Measurements from ENCODE around the gene LRRTM2. TPM values are rescaled to one million over a fixed set of nuclear protein-coding genes. Genes with fewer than 3 reads are reported as not detected.
A peak's percentile ranks its signal among the peaks of the same experiment; 100 is the strongest.

Gene LRRTM2
- polyA plus RNA-seq, 3 donors, result 0.02 TPM; not detected in 2

DNA sequence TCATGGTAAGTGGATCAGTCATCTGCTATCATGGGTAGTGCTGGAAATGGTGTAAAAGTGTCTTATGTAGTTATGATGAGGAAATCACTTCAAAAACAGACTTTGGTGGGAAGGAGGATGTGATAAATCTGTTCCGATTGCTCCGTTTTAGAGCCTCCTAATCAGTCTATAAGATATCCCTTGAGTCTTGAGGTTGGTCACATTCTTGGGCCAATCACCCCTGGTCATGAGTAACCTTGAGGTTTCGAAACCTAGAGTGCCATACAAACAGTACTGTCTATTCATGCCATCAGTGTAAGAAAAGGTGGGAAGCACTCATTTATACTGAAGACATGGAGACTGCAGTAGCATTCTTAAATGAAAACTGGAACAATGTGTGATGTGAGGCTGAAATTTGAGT lies 45.8 kb downstream of the LRRTM2 start:
- H3K27ac Mint-ChIP-seq, result no peak overlapping the region
- no peaks in the 10 kb centered on the region for H3K4me1 ChIP-seq (ENCODE audit: control insufficient read depth in 1 of 2, insufficient read depth in 2 of 2, low read length in 2 of 2)
- WGBS (ENCODE audit: insufficient coverage), result no CpG with 5 or more reads among the region's 3 CpGs
- no peaks in the 10 kb centered on the region for H3K4me1 Mint-ChIP-seq
- H3K27ac ChIP-seq (ENCODE audit: low read depth in 1 of 2, low read length in 2 of 2), result no peak overlapping the region
- H3K4me3 Mint-ChIP-seq, result no peak overlapping the region
- peaks cover 59 to 69% of the 10 kb centered on the region in 2 donors for H3K36me3 Mint-ChIP-seq
- H3K4me2 ChIP-seq (replicated peaks; ENCODE audit: extremely low read depth, low read length, poor library complexity, severe bottlenecking), result no peak overlapping the region
- peaks cover 46% of the 10 kb centered on the region for H4K20me1 ChIP-seq (ENCODE audit: insufficient read depth, low read length)
- no peak overlapping the region for H2AFZ ChIP-seq (ENCODE audit: insufficient read depth, low read depth, low read length, poor library complexity, severe bottlenecking)
- intact Hi-C loops (cut with micrococcal nuclease), result no loop called here
- TF ChIP-seq, protein P1, sequence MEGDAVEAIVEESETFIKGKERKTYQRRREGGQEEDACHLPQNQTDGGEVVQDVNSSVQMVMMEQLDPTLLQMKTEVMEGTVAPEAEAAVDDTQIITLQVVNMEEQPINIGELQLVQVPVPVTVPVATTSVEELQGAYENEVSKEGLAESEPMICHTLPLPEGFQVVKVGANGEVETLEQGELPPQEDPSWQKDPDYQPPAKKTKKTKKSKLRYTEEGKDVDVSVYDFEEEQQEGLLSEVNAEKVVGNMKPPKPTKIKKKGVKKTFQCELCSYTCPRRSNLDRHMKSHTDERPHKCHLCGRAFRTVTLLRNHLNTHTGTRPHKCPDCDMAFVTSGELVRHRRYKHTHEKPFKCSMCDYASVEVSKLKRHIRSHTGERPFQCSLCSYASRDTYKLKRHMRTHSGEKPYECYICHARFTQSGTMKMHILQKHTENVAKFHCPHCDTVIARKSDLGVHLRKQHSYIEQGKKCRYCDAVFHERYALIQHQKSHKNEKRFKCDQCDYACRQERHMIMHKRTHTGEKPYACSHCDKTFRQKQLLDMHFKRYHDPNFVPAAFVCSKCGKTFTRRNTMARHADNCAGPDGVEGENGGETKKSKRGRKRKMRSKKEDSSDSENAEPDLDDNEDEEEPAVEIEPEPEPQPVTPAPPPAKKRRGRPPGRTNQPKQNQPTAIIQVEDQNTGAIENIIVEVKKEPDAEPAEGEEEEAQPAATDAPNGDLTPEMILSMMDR (IDR thresholded peaks at IDR 0.05), result no peak
- no peak overlapping the region for H3K4me3 ChIP-seq (replicated peaks in 1 of 3; ENCODE audit: low read depth in 2 of 3, low read length in 3 of 3)
- DNase-seq, result no peak
- no peak overlapping the region for H3K9ac ChIP-seq (ENCODE audit: insufficient read depth, low read length, poor library complexity, severe bottlenecking)
- no peaks in the 10 kb centered on the region for H3K27me3 ChIP-seq (ENCODE audit: control insufficient read depth in 2 of 2, insufficient read depth in 2 of 2, low read length in 2 of 2)
- peaks cover 0 to 5% (median 0%) of the 10 kb centered on the region in 3 donors for H3K27me3 Mint-ChIP-seq (ENCODE audit: low read depth in 3 of 3)
- H3K9me3 Mint-ChIP-seq, result peaks cover 0 to 2% (median 0%) of the 10 kb centered on the region in 7 donors
- no peaks in the 10 kb centered on the region for H3K9me3 ChIP-seq (replicated peaks in 1 of 2; ENCODE audit: control insufficient read depth in 1 of 2, insufficient read depth in 1 of 2, low read length in 2 of 2)
- H3K79me2 ChIP-seq (ENCODE audit: insufficient read depth, low read length), result no peaks in the 10 kb centered on the region
- H3K36me3 ChIP-seq (replicated peaks in 1 of 2; ENCODE audit: control insufficient read depth in 1 of 2, insufficient read depth in 2 of 2, low read length in 2 of 2), result peaks cover 39 to 76% of the 10 kb centered on the region in 2 donors

DNA sequence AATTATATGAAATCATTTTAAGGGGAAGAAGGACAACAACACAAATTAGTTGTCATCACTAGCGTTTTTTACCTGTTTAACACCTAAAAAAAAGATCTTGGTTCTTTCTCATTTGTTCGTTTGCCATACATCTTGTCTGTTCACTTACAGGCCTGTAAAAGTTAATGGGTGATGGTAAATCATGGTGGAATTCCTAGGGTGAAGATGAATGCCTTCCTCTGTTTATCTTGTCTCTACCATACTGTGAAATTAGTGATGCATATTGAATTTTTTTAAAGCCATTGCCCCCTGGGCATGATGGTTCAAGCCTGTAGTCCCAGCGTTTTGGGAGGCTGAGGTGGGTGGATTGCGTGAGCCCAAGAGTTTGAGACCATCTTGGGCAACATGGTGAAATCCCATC lies 46.6 kb downstream of the LRRTM2 start:
- peak overlapping the region in 1 of 2 donors; percentile 17 for H3K4me3 Mint-ChIP-seq
- TF ChIP-seq, protein P1 (IDR thresholded peaks at IDR 0.05), result no peak
- Histone ChIP-seq H3K36me3 (replicated peaks in 1 of 2; ENCODE audit: control insufficient read depth in 1 of 2, insufficient read depth in 2 of 2, low read length in 2 of 2) (peaks cover 39 to 77% of the 10 kb centered on the region in 2 donors), H3K27me3 (ENCODE audit: control insufficient read depth in 2 of 2, insufficient read depth in 2 of 2, low read length in 2 of 2) (no peaks in the 10 kb centered on the region), H3K27ac (ENCODE audit: low read depth in 1 of 2, low read length in 2 of 2) (no peak overlapping the region), H3K9me3 (replicated peaks in 1 of 2; ENCODE audit: control insufficient read depth in 1 of 2, insufficient read depth in 1 of 2, low read length in 2 of 2) (no peaks in the 10 kb centered on the region), H3K79me2 (ENCODE audit: insufficient read depth, low read length) (no peaks in the 10 kb centered on the region), H3K4me1 (ENCODE audit: control insufficient read depth in 1 of 2, insufficient read depth in 2 of 2, low read length in 2 of 2) (no peaks in the 10 kb centered on the region), H4K20me1 (ENCODE audit: insufficient read depth, low read length) (peaks cover 42% of the 10 kb centered on the region), H3K4me3 (replicated peaks in 1 of 3; ENCODE audit: low read depth in 2 of 3, low read length in 3 of 3) (no peak overlapping the region), H3K4me2 (replicated peaks; ENCODE audit: extremely low read depth, low read length, poor library complexity, severe bottlenecking) (no peak overlapping the region), H2AFZ (ENCODE audit: insufficient read depth, low read depth, low read length, poor library complexity, severe bottlenecking) (no peak overlapping the region), H3K9ac (ENCODE audit: insufficient read depth, low read length, poor library complexity, severe bottlenecking) (no peak overlapping the region)
- H3K27ac Mint-ChIP-seq, result peak overlapping the region in 1 of 7 donors; percentile 40
- H3K27me3 Mint-ChIP-seq (ENCODE audit: low read depth in 3 of 3), result peaks cover 0 to 5% (median 0%) of the 10 kb centered on the region in 3 donors
- peaks cover 60 to 69% of the 10 kb centered on the region in 2 donors for H3K36me3 Mint-ChIP-seq
- peaks cover 0 to 2% (median 0%) of the 10 kb centered on the region in 7 donors for H3K9me3 Mint-ChIP-seq
- 100% methylated on average over 1 of the region's 4 CpGs for WGBS (ENCODE audit: insufficient coverage)
- H3K4me1 Mint-ChIP-seq, result no peaks in the 10 kb centered on the region
- DNase-seq, result no peak
- intact Hi-C loops (cut with micrococcal nuclease), result no loop called here
